Femur (tissue), 1 donor: Measurements from ENCODE around the gene ZNF606.

Experiments used
- DNase-seq: peaks from one replicate; pipeline ENCODE4 v3.0.0-alpha.2; 2017

ZNF606 gene

DNA sequence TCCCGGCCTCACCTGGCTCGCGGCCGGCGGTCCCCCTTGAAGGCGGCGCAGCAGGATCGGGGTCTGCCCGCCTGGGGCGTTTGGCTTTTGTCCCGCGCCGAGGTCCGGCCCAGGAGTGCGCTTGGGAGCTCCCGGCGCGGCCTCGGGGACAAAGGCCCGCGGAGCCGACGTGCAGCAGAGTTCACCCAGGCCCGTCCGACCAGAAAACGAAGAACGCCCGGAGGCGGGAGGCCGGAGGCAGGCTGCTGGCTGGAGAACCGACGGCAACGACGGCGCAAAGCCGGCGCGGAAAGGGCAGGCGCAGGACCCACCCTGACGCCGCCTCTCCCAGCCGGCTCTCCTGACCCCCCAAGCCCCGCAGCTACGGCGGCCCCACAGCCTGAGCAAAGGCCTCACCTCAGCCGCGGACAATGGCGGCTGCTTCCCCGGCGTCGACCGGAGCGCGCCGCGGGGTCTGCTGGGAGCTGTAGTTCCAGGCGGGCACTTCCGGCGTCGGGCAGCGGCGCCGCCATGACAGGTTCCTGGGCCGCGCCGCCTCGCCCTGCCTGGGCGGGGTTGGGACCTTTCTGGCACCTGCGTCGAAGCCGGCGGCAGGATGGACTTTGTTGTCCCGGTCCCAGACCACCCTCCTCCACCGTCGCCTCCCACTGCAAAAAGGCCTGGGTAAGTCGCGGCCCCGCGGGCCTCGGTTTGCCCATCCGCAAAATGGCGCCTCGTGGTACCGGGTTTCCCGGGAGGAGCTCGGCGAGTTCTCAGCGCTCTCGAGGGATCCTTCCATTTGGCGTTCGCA lies at the start of gene ZNF606:
Gene ZNF606, minus strand, starts transcription at position 437 of the 790 bp plus-strand sequence. CDS start 1,501 bp downstream, outside the sequence.
- peak; percentile 94 for DNase-seq

DNA sequence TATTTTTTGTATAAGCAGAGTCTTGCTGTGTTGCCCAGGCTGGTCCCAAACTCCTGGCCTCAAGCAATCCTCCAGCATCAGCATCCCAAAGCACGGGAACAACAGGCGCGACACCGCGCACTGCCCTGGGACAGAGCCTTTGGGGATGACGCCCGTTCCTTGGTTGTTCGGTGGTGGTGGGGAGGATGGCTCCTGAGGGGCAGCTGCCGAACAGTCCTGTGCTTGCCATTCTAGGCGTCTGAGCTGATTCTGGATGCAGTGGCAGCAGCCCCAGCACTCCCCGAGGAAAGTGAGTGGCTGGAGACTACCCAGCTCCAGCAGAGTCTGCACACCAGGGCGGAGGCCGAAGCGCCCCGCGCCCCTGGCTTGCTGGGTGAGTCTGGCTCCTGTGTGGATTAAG lies 49.6 kb upstream of the ZNF606 start:
- no peak for DNase-seq

DNA sequence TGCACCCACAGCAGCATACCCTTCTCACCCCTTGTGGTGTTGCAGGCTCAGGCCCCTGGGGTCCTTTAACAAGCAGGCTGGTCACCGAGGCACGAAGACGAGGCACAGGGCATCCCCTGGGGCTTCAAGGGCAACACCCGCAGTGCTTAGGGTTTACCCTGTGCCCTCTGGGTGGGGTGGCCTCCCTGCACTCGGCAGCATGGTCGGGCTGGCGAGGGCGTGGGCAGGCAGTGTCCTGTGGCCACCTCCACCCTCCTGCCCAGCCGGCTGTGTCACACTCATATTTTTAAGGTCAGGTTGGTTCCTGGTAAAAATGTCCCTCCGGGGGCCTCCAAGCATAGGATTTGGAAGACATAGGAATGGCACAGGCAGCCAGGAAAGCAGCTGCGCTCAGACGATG lies 45.1 kb upstream of the ZNF606 start:
- no peak for DNase-seq

DNA sequence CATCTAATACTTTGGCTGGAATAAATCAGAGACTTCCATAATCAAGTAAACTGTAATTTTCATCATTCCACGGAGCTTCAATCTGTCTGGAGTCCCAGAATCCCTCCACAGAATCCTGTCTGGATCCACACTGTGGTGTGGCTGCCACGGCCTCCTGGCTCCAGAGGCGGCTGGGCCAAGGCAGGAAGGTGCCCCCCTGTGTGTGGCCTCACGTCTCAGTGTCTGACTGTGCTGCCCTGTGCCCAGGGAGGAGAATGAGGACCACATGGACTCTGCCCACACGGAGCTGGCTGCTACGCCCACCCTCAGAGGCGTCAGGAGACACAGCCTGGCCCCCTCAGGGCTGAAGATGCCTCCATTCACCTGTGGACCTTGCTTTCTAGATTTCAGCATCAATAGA lies 44.2 kb upstream of the ZNF606 start:
- DNase-seq, result no peak

DNA sequence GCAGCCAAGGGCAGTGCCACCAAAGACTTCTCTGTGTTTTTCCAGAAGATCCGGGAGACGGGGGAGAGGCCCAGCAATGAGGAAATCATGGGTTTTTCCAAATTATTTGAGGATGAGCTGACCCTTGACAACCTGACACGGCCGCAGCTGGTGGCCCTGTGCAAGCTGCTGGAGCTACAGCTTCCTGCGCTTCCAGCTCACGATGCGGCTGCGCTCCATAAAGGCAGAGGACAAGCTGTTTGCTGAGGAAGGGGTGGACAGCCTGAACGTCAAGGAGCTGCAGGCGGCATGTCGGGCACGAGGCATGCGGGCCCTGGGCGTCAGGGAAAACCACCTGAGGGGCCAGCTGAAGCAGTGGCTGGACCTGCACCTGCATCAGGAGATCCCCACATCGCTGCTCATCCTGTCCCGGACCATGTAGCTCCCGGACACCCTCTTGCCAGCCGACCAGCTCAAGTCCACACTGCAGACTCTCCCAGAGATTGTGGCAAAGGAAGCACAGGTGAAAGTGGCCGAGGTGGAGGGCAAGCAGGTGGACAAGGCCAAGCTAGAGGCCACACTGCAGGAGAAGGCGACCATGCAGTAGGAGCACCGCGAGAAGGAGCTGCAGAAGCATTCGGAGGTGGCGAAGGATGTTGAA lies 42.9 kb upstream of the ZNF606 start:
- DNase-seq, result no peak

DNA sequence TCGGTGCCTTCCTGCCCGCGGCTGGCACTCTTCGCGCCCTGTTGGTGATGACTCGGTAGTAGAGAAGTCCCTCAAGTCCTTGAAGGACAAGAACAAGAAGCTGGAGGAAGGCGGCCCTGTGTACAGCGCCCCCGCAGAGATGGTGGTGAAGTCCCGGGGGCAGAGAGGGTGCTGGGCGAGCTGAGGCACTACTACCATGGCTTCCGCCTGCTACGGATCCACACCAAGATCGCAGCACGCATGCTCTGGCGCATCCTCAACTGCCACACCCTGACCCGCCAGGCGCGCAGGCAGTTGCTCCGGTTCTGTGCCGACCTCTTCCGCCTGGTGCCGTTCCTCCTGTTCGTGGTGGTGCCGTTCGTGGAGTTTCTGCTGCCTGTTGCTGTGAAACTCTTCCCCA lies 42.3 kb upstream of the ZNF606 start:
- no peak for DNase-seq

DNA sequence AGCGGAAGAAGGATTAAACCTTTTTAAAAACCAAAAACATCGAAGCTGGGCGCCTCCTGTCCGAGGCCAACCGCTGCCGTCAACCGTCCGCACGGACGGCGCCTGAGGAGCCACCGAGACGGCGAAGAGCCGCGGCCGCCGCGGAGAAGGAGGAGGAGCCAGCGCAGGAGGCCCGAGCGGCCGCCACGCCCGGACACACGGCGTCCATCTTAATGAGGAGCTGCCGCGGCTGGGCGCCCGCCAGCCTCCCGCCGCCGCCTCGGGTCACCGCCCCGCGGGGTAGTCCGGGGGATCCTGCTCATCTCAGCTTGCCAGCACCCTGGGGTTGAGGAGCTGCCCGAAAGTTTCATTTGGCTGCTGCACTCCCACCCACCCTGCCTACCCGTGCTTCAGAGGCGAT lies 41.8 kb upstream of the ZNF606 start:
- DNase-seq, result no peak

DNA sequence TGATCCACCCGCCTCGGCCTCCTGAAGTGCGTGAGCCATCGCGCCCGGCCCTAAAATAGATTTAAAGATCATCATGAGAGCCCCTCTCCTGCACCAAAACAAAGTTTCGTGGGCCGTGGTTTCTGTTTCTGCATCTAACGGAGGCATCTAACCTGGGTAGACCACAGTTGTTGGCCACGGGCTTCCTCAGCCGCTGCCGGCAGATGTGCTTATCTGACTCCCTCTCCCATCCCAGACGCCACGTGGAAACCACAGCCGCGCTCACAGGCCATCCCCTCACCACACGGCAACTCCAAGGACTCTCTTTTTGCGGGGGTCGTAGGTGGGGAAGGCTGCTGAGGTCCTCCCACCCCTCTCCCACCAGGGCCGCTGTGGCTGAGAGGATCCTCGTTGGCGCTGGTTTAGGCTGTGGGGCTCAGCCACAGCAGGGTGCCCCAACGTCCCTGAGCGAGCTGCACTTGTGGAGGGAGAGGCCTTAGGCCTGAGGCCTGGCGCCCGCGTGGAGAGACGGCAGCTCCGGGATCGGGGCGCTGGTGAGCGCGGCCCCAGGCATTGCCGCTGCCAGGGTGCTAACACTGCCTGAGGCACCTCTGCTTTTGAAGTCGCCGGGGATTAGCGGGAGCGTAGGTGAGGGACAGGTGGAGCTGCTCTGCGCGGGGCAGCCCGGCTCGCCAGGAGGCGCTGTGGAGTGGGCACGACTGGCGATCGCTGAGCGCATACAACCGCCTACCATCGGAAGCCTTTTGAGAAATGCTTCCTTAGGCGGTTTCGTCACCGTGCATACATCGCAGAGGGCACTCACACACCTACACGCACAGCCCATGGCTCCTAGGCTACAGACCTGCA lies 40.1 kb upstream of the ZNF606 start:
- no peak for DNase-seq

DNA sequence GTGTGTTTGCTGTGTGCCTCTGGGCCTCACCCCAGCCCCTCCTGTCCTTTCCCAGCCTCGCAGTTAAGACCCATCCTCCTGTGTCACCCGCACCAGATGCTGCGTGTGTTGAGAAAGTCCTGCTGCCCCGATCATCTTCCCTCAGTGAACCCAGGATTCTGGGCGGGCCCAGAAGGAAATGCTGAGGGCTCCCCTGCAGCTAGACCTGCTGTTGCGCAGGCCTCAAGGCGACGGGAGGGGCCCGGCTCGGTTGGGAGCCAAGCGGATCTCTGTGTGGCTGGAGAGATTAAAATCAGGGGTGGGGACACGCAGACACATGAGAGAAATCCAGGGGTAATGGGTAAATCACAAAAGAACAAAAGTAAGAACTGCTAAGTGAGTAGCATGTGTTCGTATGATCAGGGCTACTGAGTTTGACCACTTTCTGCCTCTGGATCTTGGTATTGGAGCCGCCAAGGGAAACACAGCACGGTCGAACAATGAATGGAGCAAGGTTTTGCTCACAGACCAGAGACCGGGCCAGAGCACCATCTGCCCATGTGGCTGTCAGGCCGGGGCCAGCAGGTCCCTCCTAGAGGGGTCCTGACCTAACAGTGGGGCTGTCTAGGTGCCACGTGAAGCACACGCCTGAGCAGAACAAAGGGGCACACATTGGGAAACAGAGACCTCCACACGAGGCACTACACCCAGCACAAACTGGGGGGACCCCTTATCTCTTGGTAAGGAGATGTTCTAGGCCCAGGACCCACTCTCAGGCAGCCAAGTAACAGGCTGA lies 38.3 kb upstream of the ZNF606 start:
- DNase-seq, result no peak

DNA sequence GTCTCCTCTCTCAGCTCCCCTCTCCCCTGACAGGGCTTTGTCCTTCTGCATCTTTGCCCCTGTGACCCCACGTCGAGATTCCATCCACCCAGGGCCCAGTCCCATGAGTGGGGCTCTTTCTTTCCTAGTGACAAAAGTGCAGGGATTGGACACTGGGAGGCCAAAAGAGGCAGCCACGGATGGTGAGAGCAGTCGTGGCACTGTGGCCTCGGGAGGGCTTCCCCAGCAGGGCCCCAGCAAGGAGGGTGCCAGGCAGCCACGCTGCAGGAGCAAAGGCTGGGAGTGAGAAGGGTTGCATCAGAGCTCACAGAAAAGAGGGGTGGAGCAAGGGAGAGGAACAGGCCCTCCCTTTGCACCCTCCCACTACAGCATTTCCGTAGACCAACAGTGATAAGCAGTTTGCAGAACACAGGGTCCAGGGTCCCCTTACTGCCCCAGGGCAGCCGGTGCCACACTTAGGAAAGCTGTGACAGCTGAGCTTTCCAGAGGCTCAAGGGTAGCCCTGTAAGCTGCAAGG lies 36.1 kb upstream of the ZNF606 start:
- no peak for DNase-seq

DNA sequence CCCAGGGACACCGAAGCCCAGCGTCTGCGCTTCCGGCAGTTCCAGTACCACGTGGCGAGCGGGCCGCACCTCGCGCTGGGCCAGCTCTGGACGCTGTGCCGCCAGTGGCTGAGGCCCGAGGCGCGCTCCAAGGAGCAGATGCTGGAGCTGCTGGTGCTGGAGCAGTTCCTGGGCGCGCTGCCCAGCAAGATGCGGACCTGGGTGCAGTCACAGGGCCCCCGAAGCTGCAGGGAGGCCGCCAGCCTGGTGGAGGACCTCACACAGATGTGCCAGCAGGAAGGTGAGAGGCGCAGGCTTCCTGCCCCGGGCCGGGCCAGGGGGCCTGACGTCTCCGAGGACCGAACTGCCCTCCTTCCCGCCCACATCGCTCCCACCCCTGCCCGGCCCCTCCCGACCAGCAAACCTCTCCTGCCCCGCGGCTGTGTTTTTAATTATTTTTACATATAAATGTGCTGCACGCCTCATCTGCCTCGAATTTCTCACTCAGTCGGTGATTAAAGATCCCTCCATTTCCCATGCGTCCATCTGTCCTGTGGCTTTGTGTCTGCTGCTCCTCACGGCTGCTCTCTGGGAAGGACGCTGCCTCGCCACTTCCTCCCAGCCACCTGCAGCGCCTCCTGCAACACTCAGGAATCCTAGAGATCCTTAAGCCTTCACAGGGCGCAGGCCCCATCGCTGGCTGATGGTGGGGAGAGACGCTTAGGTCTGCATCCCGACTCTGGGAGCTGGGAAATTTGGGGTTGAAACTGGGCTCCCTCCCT lies 35.5 kb upstream of the ZNF606 start:
- DNase-seq, result peak; percentile 50

DNA sequence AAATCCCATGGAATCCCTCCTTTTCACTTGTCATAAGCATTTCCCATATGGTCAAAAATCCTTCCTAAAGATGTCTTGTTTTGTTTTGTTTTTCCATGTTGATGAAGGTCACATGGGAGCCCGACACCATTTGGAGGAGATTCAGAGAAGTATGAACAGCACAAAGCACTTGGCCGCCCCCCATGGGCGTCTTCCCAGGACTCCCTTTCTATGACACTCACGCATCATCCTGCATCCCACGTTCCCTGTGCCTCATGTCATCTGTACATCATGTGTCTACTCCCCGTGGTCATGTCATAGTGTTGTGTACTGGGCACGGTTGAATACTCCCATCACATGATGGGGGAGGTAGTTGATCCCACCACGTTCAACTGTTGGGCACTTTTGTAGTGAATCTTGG lies 33.2 kb upstream of the ZNF606 start:
- DNase-seq, result no peak

DNA sequence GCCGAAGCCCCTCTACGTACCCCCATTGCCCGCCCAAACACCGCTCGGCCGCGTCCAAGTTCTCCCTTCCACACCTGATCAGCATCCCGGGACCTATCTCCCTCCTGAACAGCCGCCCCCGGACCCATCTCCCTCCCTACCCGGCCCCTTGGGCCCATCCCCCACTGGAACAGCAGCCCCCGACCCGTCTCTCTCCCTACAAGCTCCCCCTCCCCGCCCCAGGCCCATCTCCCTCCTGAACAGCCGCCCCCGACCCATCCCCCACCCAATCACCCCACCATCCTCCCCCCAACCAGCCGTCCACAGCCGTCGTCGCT lies 31.8 kb upstream of the ZNF606 start:
- no peak for DNase-seq

DNA sequence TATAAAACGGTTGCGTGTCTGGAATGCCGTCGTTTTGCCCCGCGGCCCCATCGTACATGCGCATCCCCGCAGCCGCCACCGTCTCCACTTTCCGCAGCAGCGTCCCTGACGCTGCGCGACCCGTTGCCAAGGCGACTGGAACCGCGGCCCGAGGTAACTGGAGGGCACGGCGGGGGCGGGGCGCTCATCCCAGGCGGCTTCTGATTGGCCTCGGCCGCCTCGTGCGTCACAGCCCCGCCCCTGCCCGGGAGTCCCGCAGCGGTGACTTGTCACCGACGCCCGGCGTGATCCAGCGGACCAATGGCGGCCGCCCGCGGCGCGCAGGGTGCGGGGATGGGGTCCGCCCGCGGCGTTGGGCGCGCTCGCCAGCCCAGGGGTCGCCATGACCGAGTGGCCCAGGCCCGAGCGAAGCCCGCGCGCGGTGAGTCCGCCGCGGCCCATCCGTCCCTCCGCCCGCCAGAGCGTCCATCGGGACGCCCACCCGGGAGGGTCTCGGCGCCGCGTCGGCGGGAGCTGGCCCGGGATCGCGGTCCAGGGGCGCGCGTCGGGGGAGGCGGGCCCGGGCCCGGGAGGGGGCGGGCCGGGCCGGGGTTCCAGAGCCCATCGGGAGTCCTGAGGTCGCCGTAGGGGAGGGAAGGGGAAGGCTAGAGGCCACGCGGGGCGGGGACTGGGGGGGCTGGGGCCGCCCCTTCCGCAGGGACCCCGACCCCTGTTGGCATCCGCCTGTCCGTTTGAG lies 31.3 kb upstream of the ZNF606 start, which contains the start of gene ZSCAN1:
Gene ZSCAN1, plus strand, starts transcription at position 285 of the 736 bp plus-strand sequence. CDS start 3,812 bp downstream, outside the sequence.
- peak; percentile 96 for DNase-seq

DNA sequence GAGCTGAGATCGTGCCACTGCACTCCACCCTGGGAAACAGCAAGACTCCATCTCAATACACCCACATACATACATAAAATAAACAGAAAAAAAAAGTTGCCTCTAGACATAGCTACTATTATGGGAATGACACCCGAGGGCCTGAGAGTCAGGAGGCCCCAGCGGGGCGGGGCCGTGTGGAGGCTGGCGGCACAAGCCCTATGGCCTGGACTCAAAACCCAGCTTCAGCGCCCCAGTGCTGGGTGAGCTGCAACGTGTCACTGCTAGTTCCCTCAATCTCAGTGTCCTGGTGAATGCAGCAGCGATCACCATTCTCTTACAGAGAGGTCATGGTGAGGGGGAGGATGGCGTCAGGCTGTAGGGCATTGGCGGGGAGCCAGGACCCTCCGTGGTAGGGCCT lies 22.0 kb upstream of the ZNF606 start:
- no peak for DNase-seq

DNA sequence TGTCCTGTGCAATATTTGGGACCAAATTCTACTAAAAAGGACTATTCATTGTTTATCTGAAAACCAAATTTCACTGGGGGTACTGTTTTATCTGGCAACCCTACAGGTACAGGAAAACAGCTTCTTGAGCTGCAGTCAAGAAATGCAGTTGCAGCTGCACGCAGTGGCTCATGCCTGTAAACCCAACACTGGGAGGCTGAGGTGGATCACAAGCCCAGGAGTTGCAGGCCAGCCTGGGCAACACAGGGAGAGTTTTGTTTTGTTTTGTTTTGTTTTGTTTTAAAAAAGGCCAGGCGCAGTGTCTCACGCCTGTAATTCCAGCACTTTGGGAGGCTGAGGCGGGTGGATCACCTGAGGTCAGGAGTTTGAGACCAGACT lies 19.7 kb upstream of the ZNF606 start:
- no peak for DNase-seq

DNA sequence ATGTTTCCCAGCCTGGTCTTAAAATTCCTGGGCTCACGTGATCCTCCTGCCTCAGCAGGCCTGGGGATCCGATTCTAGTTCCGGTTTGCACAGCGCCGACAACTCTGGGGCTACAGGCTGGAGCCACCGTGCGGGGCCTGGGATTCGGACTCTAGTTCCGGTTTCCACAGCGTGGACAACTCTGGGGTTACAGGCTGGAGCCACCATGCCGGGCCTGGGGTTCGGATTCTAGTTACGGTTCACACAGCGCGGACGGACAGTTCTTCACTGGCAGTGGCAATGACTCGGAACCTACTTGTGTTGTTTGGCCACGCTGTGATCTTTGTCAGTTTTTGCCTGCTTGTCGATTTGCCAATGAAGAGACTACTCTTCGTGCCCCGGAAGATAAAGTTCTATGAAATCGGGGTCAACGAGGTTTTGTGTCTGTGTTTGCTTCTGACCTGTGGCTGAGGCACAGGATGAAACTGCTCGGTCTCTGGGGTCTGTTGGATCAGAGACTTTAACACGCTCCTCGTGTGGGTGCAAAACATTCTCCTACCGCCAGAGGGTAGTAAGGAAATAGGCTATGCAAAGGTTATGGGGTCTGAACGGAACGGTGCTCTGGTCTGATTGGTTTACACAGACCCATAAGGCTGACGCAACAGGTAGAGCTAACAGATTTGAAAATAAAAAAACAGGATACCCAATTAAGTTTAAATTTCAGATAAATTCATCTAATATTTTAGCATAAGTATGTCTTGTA lies 19.1 kb upstream of the ZNF606 start:
- DNase-seq, result peak; percentile 81

DNA sequence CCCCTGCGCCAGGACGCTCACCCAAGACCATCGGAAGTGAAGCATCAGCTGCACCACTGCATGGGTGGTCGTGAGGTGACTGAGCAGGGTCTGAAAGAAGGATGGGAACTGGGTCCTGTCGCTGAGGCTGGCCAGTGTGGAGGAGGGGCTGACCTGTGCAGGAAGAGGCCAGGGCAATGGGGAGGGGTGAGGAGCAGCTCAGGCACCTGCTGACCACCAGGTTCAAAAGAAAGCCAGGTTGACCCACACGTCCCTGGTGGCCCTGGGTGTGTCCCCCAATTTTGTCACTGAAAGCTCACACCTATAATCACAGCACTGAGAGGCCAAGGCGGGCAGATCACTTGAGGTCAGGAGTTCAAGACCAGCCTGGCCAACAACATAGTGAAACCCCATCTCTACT lies 17.5 kb upstream of the ZNF606 start:
- DNase-seq, result no peak

DNA sequence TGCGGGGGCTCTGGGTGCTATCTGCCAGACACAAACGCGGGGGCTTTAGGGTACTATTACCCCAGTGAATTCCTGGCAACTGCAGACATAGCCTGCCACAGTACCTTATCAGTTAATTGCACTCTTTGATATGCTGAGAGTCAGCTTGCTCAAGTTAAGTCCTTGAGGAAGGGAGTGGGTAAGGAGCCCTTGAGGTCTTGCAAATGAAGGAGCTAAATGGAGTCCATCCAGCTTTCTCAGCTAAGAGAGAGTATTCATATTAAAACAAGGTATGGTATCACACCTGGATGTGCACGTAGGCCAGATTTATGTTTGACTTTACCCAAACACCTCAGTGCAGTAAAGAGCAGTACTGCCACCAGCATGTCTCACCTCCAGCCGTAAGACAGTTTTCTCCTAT lies 11.5 kb upstream of the ZNF606 start:
- DNase-seq, result no peak

DNA sequence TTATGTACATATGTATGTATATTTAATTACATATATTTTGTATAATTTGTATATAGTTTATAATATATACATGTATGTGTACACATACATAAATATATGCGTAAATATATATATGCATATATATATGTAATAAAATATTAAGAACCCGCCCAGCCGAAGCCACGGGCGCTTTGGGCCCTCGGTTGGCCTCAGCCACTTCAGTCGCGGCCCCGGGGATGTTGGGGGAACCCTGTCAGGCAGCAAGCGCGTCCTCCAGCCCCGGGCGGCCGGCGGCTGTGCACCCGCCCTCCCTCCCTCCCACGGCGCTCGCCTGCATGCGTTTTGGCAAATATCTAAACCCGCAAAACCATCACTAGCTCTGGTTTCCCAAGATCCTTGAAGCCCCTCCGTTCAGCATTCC lies 7.9 kb upstream of the ZNF606 start:
- no peak for DNase-seq
